Rectal smooth muscle tissue (tissue), 1 donor: ENCODE results near the gene GCNT2.

Experiments used
- H3K27ac ChIP-seq: one replicate; pipeline ENCODE4 v1.7.0; 2013; ENCODE audit warnings: low read depth, low read length, inconsistent platforms
- H3K27me3 ChIP-seq: one replicate; pipeline ENCODE4 v1.7.0; 2013; ENCODE audit warnings: low read length; ENCODE audit not compliant: control insufficient read depth, insufficient read depth
- H3K36me3 ChIP-seq: one replicate; pipeline ENCODE4 v1.7.0; 2013; ENCODE audit warnings: low read length; ENCODE audit not compliant: control insufficient read depth, insufficient read depth
- H3K4me1 ChIP-seq: one replicate; pipeline ENCODE4 v1.7.0; 2013; ENCODE audit warnings: low read length; ENCODE audit not compliant: control insufficient read depth, insufficient read depth
- H3K4me3 ChIP-seq: one replicate; pipeline ENCODE4 v1.7.0; 2013; ENCODE audit warnings: low read length
- H3K9ac ChIP-seq: one replicate; pipeline ENCODE4 v1.7.0; 2013; ENCODE audit warnings: low read length

GCNT2 gene

GRCh38 chr6:10537726-10538125, 16.6 kb downstream of the GCNT2 start:
- no peak overlapping the region for H3K4me3 ChIP-seq
- H3K4me1 ChIP-seq, result no peaks in the 10 kb centered on the region
- no peak overlapping the region for H3K27ac ChIP-seq
- no peak overlapping the region for H3K9ac ChIP-seq
- H3K27me3 ChIP-seq, result no peaks in the 10 kb centered on the region
- no peaks in the 10 kb centered on the region for H3K36me3 ChIP-seq

GRCh38 chr6:10540073-10540746, 19.1 kb downstream of the GCNT2 start:
- Histone ChIP-seq H3K4me1 (no peaks in the 10 kb centered on the region), H3K27ac (no peak overlapping the region), H3K36me3 (no peaks in the 10 kb centered on the region), H3K4me3 (no peak overlapping the region), H3K27me3 (no peaks in the 10 kb centered on the region), H3K9ac (no peak overlapping the region)

- H3K4me1 ChIP-seq, result no peaks in the 10 kb centered on the region
- H3K9ac ChIP-seq, result no peak overlapping the region
- no peak overlapping the region for H3K27ac ChIP-seq
- H3K4me3 ChIP-seq, result no peak overlapping the region
- no peaks in the 10 kb centered on the region for H3K27me3 ChIP-seq
- no peaks in the 10 kb centered on the region for H3K36me3 ChIP-seq
Measured at GRCh38 chr6:10541591-10541990, 20.4 kb downstream of the GCNT2 start.

GRCh38 chr6:10542213-10542612, 21.1 kb downstream of the GCNT2 start:
- Histone ChIP-seq H3K4me3 (no peak overlapping the region), H3K9ac (no peak overlapping the region), H3K36me3 (no peaks in the 10 kb centered on the region), H3K4me1 (no peaks in the 10 kb centered on the region), H3K27me3 (no peaks in the 10 kb centered on the region), H3K27ac (no peak overlapping the region)

GRCh38 chr6:10543488-10543887, 22.3 kb downstream of the GCNT2 start:
- Histone ChIP-seq H3K9ac (no peak overlapping the region), H3K36me3 (no peaks in the 10 kb centered on the region), H3K27ac (no peak overlapping the region), H3K4me3 (no peak overlapping the region), H3K27me3 (no peaks in the 10 kb centered on the region), H3K4me1 (no peaks in the 10 kb centered on the region)

GRCh38 chr6:10545482-10545881, 24.3 kb downstream of the GCNT2 start:
- no peaks in the 10 kb centered on the region for H3K27me3 ChIP-seq
- H3K9ac ChIP-seq, result no peak overlapping the region
- H3K4me1 ChIP-seq, result no peaks in the 10 kb centered on the region
- H3K27ac ChIP-seq, result peak overlapping the region; percentile 41
- H3K36me3 ChIP-seq, result no peaks in the 10 kb centered on the region
- H3K4me3 ChIP-seq, result no peak overlapping the region

GRCh38 chr6:10547809-10548208, 26.7 kb downstream of the GCNT2 start:
- Histone ChIP-seq H3K36me3 (no peaks in the 10 kb centered on the region), H3K9ac (no peak overlapping the region), H3K27me3 (no peaks in the 10 kb centered on the region), H3K4me1 (no peaks in the 10 kb centered on the region), H3K27ac (no peak overlapping the region), H3K4me3 (no peak overlapping the region)

GRCh38 chr6:10550764-10551163, 29.6 kb downstream of the GCNT2 start:
- Histone ChIP-seq H3K4me1 (peaks cover 7% of the 10 kb centered on the region), H3K27ac (no peak overlapping the region), H3K9ac (no peak overlapping the region), H3K4me3 (no peak overlapping the region), H3K27me3 (no peaks in the 10 kb centered on the region), H3K36me3 (no peaks in the 10 kb centered on the region)

- Histone ChIP-seq H3K36me3 (no peaks in the 10 kb centered on the region), H3K27ac (no peak overlapping the region), H3K27me3 (no peaks in the 10 kb centered on the region), H3K4me1 (peaks cover 7% of the 10 kb centered on the region), H3K4me3 (no peak overlapping the region), H3K9ac (no peak overlapping the region)
Measured at GRCh38 chr6:10552270-10552810, 31.2 kb downstream of the GCNT2 start.

GRCh38 chr6:10553871-10554270, 32.7 kb downstream of the GCNT2 start:
- H3K27ac ChIP-seq, result peak overlapping the region; percentile 84
- no peaks in the 10 kb centered on the region for H3K27me3 ChIP-seq
- H3K9ac ChIP-seq, result no peak overlapping the region
- H3K4me1 ChIP-seq, result peaks cover 11% of the 10 kb centered on the region
- H3K4me3 ChIP-seq, result no peak overlapping the region
- H3K36me3 ChIP-seq, result no peaks in the 10 kb centered on the region

GRCh38 chr6:10554826-10555225, 33.7 kb downstream of the GCNT2 start:
- no peaks in the 10 kb centered on the region for H3K36me3 ChIP-seq
- no peak overlapping the region for H3K9ac ChIP-seq
- H3K4me3 ChIP-seq, result no peak overlapping the region
- H3K27ac ChIP-seq, result peak overlapping the region; percentile 84
- no peaks in the 10 kb centered on the region for H3K27me3 ChIP-seq
- H3K4me1 ChIP-seq, result peaks cover 11% of the 10 kb centered on the region

- Histone ChIP-seq H3K9ac (peak overlapping the region; percentile 3), H3K4me1 (peaks cover 12% of the 10 kb centered on the region), H3K36me3 (no peaks in the 10 kb centered on the region), H3K27me3 (no peaks in the 10 kb centered on the region), H3K4me3 (peak overlapping the region; percentile 67), H3K27ac (peak overlapping the region; percentile 84)
Measured at GRCh38 chr6:10555625-10556309, 34.6 kb downstream of the GCNT2 start.

- Histone ChIP-seq H3K4me3 (peak overlapping the region; percentile 67), H3K9ac (peak overlapping the region; percentile 20), H3K4me1 (peaks cover 16% of the 10 kb centered on the region)
Measured at GRCh38 chr6:10556589-10556988, 35.4 kb downstream of the GCNT2 start.

More at GRCh38 chr6:10556589-10556988, 35.4 kb downstream of the GCNT2 start:
- peak overlapping the region; percentile 84 for H3K27ac ChIP-seq
- no peaks in the 10 kb centered on the region for H3K27me3 ChIP-seq
- H3K36me3 ChIP-seq, result no peaks in the 10 kb centered on the region
